PC-9 (cell line): ENCODE measurements around the gene COL18A1. TPM values are rescaled to one million over a fixed set of nuclear protein-coding genes. Genes with fewer than 3 reads are reported as not detected.

Source experiments
- BruUV-seq: library from RNA; stranded (reverse); fragments of 400-500 nt; replicated peaks from 2 replicates; lab custom pipeline; 2021; lab: Mats Ljungman, UMichigan
- CTCF ChIA-PET: fragments of 300-600 bp; sonication (Branson Sonifier 250); formaldehyde crosslinking; loops from one replicate; lab custom pipeline; 2022; ENCODE audit warnings: antibody characterized with exemption; lab: Charles Lee
- POLR2A ChIA-PET: fragments of 300-600 bp; sonication (Branson Sonifier 250); formaldehyde crosslinking; loops from one replicate; lab custom pipeline; 2022; ENCODE audit warnings: antibody characterized with exemption; ENCODE audit not compliant: unreplicated experiment; lab: Charles Lee
- DNase-seq, 2 experiments: peaks; one replicate each; pipeline versions ENCODE4 v3.0.0 to v3.0.0-alpha.2; 2015 to 2022; ENCODE audit warnings: mixed read lengths in 1 of 2
- H2AFZ ChIP-seq: fragments of 200-600 bp; sonication (generic); 2 replicates; pipeline ENCODE4 v1.8.1; 2017; ENCODE audit warnings: antibody characterized with exemption
- H3F3A ChIP-seq: fragments of 200-600 bp; sonication (generic); 2 replicates; pipeline ENCODE4 v1.8.1; 2017; ENCODE audit warnings: antibody characterized with exemption, mild to moderate bottlenecking, low read depth; ENCODE audit not compliant: insufficient read depth
- H3K27ac ChIP-seq: fragments of 200-600 bp; sonication (generic); 2 replicates; pipeline ENCODE4 v1.6.1; 2016; ENCODE audit warnings: mixed run types
- H3K27me3 ChIP-seq: fragments of 200-600 bp; sonication (generic); 2 replicates; pipeline ENCODE4 v1.6.1; 2016; ENCODE audit warnings: low read depth, mixed run types; ENCODE audit not compliant: insufficient read depth
- H3K36me3 ChIP-seq: fragments of 200-600 bp; sonication (generic); 2 replicates; pipeline ENCODE4 v1.6.1; 2016; ENCODE audit warnings: low read depth, mixed run types
- H3K4me1 ChIP-seq: fragments of 200-600 bp; sonication (generic); replicated peaks from 2 replicates; pipeline ENCODE4 v1.6.1; 2016; ENCODE audit warnings: mixed run types; ENCODE audit not compliant: insufficient read depth
- H3K4me2 ChIP-seq: fragments of 200-600 bp; sonication (generic); 2 replicates; pipeline ENCODE4 v1.6.1; 2017; ENCODE audit warnings: mixed run types
- H3K4me3 ChIP-seq: fragments of 200-600 bp; sonication (generic); 2 replicates; pipeline ENCODE4 v1.6.1; 2016; ENCODE audit warnings: mixed run types
- H3K79me2 ChIP-seq: fragments of 200-600 bp; sonication (generic); 2 replicates; pipeline ENCODE4 v1.6.1; 2017; ENCODE audit warnings: low read depth, mixed run types
- H3K9me2 ChIP-seq: fragments of 200-600 bp; sonication (generic); 2 replicates; pipeline ENCODE4 v1.8.1; 2017; ENCODE audit warnings: mild to moderate bottlenecking; ENCODE audit not compliant: insufficient read depth
- H3K9me3 ChIP-seq: fragments of 200-600 bp; sonication (generic); 2 replicates; pipeline ENCODE4 v1.8.1; 2016; ENCODE audit warnings: low read depth; ENCODE audit not compliant: insufficient read depth
- H4K20me1 ChIP-seq: fragments of 200-600 bp; sonication (generic); 2 replicates; pipeline ENCODE4 v1.8.1; 2017; ENCODE audit not compliant: insufficient read depth
- EZH2 ChIP-seq: fragments of 200-600 bp; sonication (generic); IDR thresholded peaks from 2 replicates; pipeline ENCODE4 v1.8.0; 2017; ENCODE audit warnings: antibody characterized with exemption, low read depth
- intact Hi-C: fragments of 100-400 bp; cut with micrococcal nuclease; formaldehyde crosslinking; loops from one replicate; pipeline ENCODE4 v1.10.0; 2022; ENCODE audit not compliant: unreplicated experiment
- total RNA-seq: library from RNA; stranded (reverse); gene quantifications from 2 replicates; pipeline ENCODE4 v1.2.3, GENCODE V29; 2021
- TF ChIP-seq, protein P1 (sequence below): fragments of 200-600 bp; sonication (generic); conservative IDR thresholded peaks from 2 replicates; pipeline ENCODE4 v1.6.1; 2017; ENCODE audit warnings: mixed run types, antibody characterized with exemption, mild to moderate bottlenecking, moderate library complexity

Gene COL18A1
- total RNA-seq, 1 experiment from 2014 or later, result 82.4 TPM

DNA sequence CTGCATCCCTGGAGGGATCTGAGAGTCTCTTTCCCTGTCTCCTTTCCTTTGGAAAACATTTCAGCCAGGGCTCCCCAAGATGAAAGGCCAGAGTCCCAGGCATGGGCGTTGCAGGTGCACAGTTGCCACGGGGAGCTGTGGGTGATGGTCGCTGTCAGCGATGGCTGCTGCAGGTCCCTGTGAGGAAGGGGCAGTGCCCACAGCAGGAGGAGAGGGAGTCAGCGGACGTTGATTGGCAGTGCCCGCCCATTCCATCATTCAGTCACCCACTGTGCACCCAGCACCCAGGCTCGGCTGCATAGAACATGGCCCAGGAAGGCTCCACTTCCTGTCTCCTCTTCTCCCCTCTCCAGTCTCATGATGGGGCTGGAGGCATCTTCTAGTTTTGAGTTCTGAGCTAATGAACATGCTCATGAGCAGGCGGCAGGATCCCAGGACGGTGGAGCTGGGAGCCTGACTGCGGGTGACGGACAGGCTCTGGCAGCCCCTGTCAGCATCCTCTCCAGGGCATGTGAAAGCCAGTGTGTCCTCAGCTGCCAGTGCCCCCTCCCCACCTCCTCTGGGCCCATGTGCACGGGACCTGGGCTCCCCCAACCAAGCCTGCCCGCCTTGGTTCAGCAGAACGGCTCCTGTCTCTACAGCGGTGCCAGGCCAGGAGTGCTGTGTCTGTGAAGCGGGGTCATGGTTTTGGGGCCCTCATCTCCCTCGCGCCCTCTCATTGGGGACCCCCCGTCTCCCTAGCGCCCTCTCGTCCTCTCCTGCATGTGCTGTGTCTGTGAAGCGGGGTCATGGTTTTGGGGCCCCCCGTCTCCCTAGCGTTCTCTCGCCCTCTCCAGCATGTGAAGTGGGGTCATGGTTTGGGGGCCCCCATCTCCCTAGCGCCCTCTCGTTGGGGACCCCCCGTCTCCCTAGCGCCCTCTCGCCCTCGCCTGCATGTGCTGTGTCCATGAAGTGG is 24.5 kb downstream of the COL18A1 start:
- DNase-seq, result no peak
- Histone ChIP-seq H3F3A (peaks cover 7% of the 10 kb centered on the region; the same call in 1 of the 2 replicates), H3K9me2 (no peaks in the 10 kb centered on the region), H2AFZ (no peak overlapping the region), H4K20me1 (no peaks in the 10 kb centered on the region), H3K27ac (no peak overlapping the region), H3K4me2 (no peak overlapping the region), H3K4me1 (peaks cover 12% of the 10 kb centered on the region), H3K9me3 (no peaks in the 10 kb centered on the region), H3K36me3 (no peaks in the 10 kb centered on the region), H3K27me3 (no peaks in the 10 kb centered on the region), H3K4me3 (no peak overlapping the region), H3K79me2 (no peaks in the 10 kb centered on the region)
- intact Hi-C loops, result loop anchor here (5.0 kb wide), 2 partner anchors 112 to 292 kb away; no protein-coding TSS in a partner anchor
- ChIA-PET CTCF (no interaction called here), POLR2A (no interaction called here)
- BruUV-seq, result no TSS peak
- TF ChIP-seq EZH2, result no peak
- TF ChIP-seq, protein P1, sequence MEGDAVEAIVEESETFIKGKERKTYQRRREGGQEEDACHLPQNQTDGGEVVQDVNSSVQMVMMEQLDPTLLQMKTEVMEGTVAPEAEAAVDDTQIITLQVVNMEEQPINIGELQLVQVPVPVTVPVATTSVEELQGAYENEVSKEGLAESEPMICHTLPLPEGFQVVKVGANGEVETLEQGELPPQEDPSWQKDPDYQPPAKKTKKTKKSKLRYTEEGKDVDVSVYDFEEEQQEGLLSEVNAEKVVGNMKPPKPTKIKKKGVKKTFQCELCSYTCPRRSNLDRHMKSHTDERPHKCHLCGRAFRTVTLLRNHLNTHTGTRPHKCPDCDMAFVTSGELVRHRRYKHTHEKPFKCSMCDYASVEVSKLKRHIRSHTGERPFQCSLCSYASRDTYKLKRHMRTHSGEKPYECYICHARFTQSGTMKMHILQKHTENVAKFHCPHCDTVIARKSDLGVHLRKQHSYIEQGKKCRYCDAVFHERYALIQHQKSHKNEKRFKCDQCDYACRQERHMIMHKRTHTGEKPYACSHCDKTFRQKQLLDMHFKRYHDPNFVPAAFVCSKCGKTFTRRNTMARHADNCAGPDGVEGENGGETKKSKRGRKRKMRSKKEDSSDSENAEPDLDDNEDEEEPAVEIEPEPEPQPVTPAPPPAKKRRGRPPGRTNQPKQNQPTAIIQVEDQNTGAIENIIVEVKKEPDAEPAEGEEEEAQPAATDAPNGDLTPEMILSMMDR, result no peak

DNA sequence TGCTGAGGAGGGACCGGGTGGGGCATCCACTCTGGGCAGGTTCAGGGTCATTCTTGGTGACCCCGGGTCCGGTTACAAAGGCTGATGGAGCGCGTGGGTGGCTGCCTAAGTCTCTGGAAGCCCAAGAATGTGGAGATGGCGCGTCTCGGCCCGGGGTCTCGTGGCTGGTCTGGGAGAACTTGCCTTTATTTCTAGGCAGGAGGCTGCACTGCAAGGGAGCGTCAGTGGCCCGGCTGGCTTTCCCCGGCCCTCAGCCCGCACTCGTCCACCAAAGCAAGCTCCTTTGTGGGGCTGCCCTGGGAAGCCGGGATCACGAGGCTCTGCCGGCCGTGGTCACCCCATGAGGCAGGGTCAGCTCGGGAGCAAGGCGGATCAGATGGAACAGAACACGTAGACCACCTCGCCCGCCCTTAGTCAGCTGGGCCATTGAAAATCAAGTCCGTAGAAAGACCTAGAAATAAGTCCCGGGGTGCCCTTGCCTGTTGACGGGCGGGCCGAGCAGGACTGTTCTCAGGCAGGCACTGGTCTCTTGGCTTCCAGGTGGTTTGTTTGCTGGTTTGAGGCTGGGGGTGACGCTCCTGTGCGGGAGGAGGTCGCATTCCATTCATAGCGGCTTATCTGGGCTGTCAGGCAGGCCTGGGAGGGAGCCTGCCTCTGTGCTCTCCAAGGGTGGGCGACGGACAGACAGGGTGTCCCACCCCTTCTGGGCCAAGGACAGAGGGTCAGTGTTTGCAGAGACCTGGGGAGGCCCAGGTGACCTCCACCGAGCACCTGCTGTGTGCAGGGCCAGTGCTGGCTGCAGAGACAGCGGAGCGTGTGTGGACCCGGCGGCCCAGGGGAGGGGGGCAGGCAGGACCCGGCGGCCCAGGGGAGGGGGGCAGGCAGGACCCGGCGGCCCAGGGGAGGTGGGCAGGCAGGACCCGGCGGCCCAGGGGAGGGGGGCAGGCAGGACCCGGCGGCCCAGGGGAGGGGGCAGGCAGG is 25.8 kb downstream of the COL18A1 start:
- intact Hi-C loops, result no loop called here
- DNase-seq, result no peak
- no peaks in the 10 kb centered on the region for H4K20me1 ChIP-seq
- H3F3A ChIP-seq, result peaks cover 7% of the 10 kb centered on the region; the same call in 1 of the 2 replicates
- H3K79me2 ChIP-seq, result no peaks in the 10 kb centered on the region
- H2AFZ ChIP-seq, result no peak overlapping the region
- no peak overlapping the region for H3K4me3 ChIP-seq
- H3K27me3 ChIP-seq, result no peaks in the 10 kb centered on the region
- H3K9me3 ChIP-seq, result no peaks in the 10 kb centered on the region
- no peaks in the 10 kb centered on the region for H3K36me3 ChIP-seq
- no peak for TF ChIP-seq EZH2
- TF ChIP-seq, protein P1, result no peak
- no TSS peak for BruUV-seq
- no peak overlapping the region for H3K27ac ChIP-seq
- H3K4me1 ChIP-seq, result peaks cover 12% of the 10 kb centered on the region
- H3K9me2 ChIP-seq, result no peaks in the 10 kb centered on the region
- ChIA-PET CTCF (no interaction called here), POLR2A (no interaction called here)
- no peak overlapping the region for H3K4me2 ChIP-seq
